Measurements from ENCODE around the gene CHST12.

CHST12 gene

GRCh38 chr7:2417981-2418481 is 14.6 kb downstream of the CHST12 start:
- no peak for TF ChIP-seq CTCF (IDR thresholded peaks at IDR 0.05; ENCODE audit: extremely low read depth, missing control alignments)
- DNase-seq (ENCODE audit: low spot score), result no peak

- no peak for TF ChIP-seq CTCF (IDR thresholded peaks at IDR 0.05; ENCODE audit: extremely low read depth, missing control alignments)
These were observed 17.0 kb downstream of the CHST12 start for GRCh38 chr7:2420216-2420933.

GRCh38 chr7:2421943-2422310 is 18.5 kb downstream of the CHST12 start:
- TF ChIP-seq CTCF (IDR thresholded peaks at IDR 0.05; ENCODE audit: extremely low read depth, missing control alignments), result no peak
- no peak for DNase-seq (ENCODE audit: low spot score)

More at GRCh38 chr7:2420216-2420933, 17.0 kb downstream of the CHST12 start:
- DNase-seq (ENCODE audit: low spot score), result no peak

GRCh38 chr7:2425749-2426148 is 22.3 kb downstream of the CHST12 start:
- DNase-seq (ENCODE audit: low spot score), result peak; percentile 2
- no peak for TF ChIP-seq CTCF (IDR thresholded peaks at IDR 0.05; ENCODE audit: extremely low read depth, missing control alignments)

GRCh38 chr7:2431260-2431867 is 28.0 kb downstream of the CHST12 start:
- peak; percentile 43 for TF ChIP-seq CTCF (IDR thresholded peaks at IDR 0.05; ENCODE audit: extremely low read depth, missing control alignments)
- DNase-seq (ENCODE audit: low spot score), result peak; percentile 57

GRCh38 chr7:2432910-2433712 is 29.7 kb downstream of the CHST12 start:
- DNase-seq (ENCODE audit: low spot score), result no peak
- TF ChIP-seq CTCF (IDR thresholded peaks at IDR 0.05; ENCODE audit: extremely low read depth, missing control alignments), result no peak

Data from GM20000 (cell line).